ENCODE measurements around the gene WWOX.

GRCh38 chr16:79018650-79019429 lies 919.4 kb downstream of the WWOX start:
- TF ChIP-seq CTCF (IDR thresholded peaks at IDR 0.05 in 8 of 11, conservative IDR thresholded peaks at IDR 0.05 in 3 of 11) (no peak), POLR2AphosphoS5 (IDR thresholded peaks at IDR 0.05) (no peak), POLR2A (IDR thresholded peaks at IDR 0.05) (no peak)
